Mesenchymal stem cell (in vitro differentiated cells and primary cell): Measurements from ENCODE around the gene GPR65.

Experiments
- DNase-seq: peaks from one replicate; pipeline ENCODE4 v3.0.0-alpha.2; 2013
- H2AFZ ChIP-seq: one replicate; pipeline ENCODE4 v1.6.1; 2013; ENCODE audit warnings: low read depth, mild to moderate bottlenecking, control low read depth, inconsistent platforms, low read length, moderate library complexity
- H2AK5ac ChIP-seq: 2 replicates; pipeline ENCODE4 v1.6.1; 2013; ENCODE audit warnings: low read length, moderate library complexity, mild to moderate bottlenecking, inconsistent platforms; ENCODE audit not compliant: severe bottlenecking
- H2BK120ac ChIP-seq: one replicate; pipeline ENCODE4 v1.6.1; 2013; ENCODE audit warnings: low read depth, mild to moderate bottlenecking, inconsistent platforms, low read length, moderate library complexity
- H2BK12ac ChIP-seq, 2 experiments: one replicate each; pipeline ENCODE4 v1.6.1; 2013; ENCODE audit warnings: inconsistent platforms in 2 of 2, low read length in 2 of 2, mild to moderate bottlenecking in 2 of 2, moderate library complexity in 2 of 2, control low read depth in 1 of 2
- H2BK15ac ChIP-seq: one replicate; pipeline ENCODE4 v1.6.1; 2013; ENCODE audit warnings: mild to moderate bottlenecking, low read depth, inconsistent platforms; ENCODE audit not compliant: poor library complexity, severe bottlenecking
- H2BK5ac ChIP-seq: 2 replicates; pipeline ENCODE4 v1.6.1; 2013; ENCODE audit warnings: low read depth, mild to moderate bottlenecking, low read length, control low read depth, inconsistent platforms; ENCODE audit not compliant: poor library complexity, severe bottlenecking
- H3K14ac ChIP-seq, 2 experiments: one replicate each; pipeline ENCODE4 v1.6.1; 2013; ENCODE audit warnings: inconsistent platforms in 2 of 2, low read length in 2 of 2, control low read depth in 1 of 2, mild to moderate bottlenecking in 1 of 2, moderate library complexity in 1 of 2
- H3K18ac ChIP-seq, 2 experiments: one replicate each; pipeline ENCODE4 v1.6.1; 2013; ENCODE audit warnings: inconsistent platforms in 2 of 2, low read length in 2 of 2, control low read depth in 1 of 2, low read depth in 1 of 2, mild to moderate bottlenecking in 1 of 2
- H3K23ac ChIP-seq, 2 experiments: one replicate each; pipeline ENCODE4 v1.6.1; 2013; ENCODE audit warnings: inconsistent platforms in 2 of 2, low read length in 2 of 2, mild to moderate bottlenecking in 2 of 2, moderate library complexity in 2 of 2, control low read depth in 1 of 2
- H3K27ac ChIP-seq: 2 replicates; pipeline ENCODE4 v1.5.1; 2013; ENCODE audit warnings: mild to moderate bottlenecking, moderate library complexity, low read length, control low read depth, inconsistent platforms; ENCODE audit not compliant: poor library complexity, severe bottlenecking
- H3K27me3 ChIP-seq, 2 experiments: 2 replicates each; pipeline versions ENCODE4 v1.6.1 to v1.7.0; 2013; ENCODE audit warnings: low read length in 2 of 2, mild to moderate bottlenecking in 2 of 2, moderate library complexity in 2 of 2, control low read depth in 1 of 2, inconsistent platforms in 1 of 2; ENCODE audit not compliant: control insufficient read depth in 1 of 2, insufficient read depth in 1 of 2
- H3K36me3 ChIP-seq, 2 experiments: 2 replicates each; pipeline versions ENCODE4 v1.6.1 to v1.7.0; 2013; ENCODE audit warnings: low read length in 2 of 2, control low read depth in 1 of 2, inconsistent platforms in 1 of 2, low read depth in 1 of 2, mild to moderate bottlenecking in 1 of 2; ENCODE audit not compliant: insufficient read depth in 2 of 2, control insufficient read depth in 1 of 2
- H3K4ac ChIP-seq, 2 experiments: one replicate each; pipeline ENCODE4 v1.6.1; 2013; ENCODE audit warnings: inconsistent platforms in 2 of 2, low read length in 2 of 2, mild to moderate bottlenecking in 2 of 2, moderate library complexity in 2 of 2, control low read depth in 1 of 2, low read depth in 1 of 2
- H3K4me1 ChIP-seq: 2 replicates; pipeline ENCODE4 v1.6.1; 2013; ENCODE audit warnings: low read depth, low read length, control low read depth; ENCODE audit not compliant: control insufficient read depth, insufficient read depth
- H3K4me2 ChIP-seq: 2 replicates; pipeline ENCODE4 v1.6.1; 2013; ENCODE audit warnings: low read length, mild to moderate bottlenecking, inconsistent platforms; ENCODE audit not compliant: poor library complexity, severe bottlenecking
- H3K4me3 ChIP-seq, 2 experiments: 2 replicates each; pipeline versions ENCODE4 v1.5.1 to v1.7.0; 2013; ENCODE audit warnings: low read length in 2 of 2, mild to moderate bottlenecking in 2 of 2, control low read depth in 1 of 2, low read depth in 1 of 2; ENCODE audit not compliant: insufficient read depth in 1 of 2
- H3K79me1 ChIP-seq: replicated peaks from 2 replicates; pipeline ENCODE4 v1.6.1; 2013; ENCODE audit warnings: mild to moderate bottlenecking, control low read depth, low read length, inconsistent platforms; ENCODE audit not compliant: poor library complexity, severe bottlenecking
- H3K9ac ChIP-seq: 2 replicates; pipeline ENCODE4 v1.7.0; 2013; ENCODE audit warnings: mild to moderate bottlenecking, low read length, moderate library complexity
- H3K9me3 ChIP-seq: 2 replicates; pipeline ENCODE4 v1.7.0; 2013; ENCODE audit warnings: mild to moderate bottlenecking, low read length; ENCODE audit not compliant: control insufficient read depth
- H4K8ac ChIP-seq: one replicate; pipeline ENCODE4 v1.6.1; 2013; ENCODE audit warnings: inconsistent platforms, mild to moderate bottlenecking, low read length, moderate library complexity
- H4K91ac ChIP-seq: one replicate; pipeline ENCODE4 v1.6.1; 2013; ENCODE audit warnings: mild to moderate bottlenecking, low read length, inconsistent platforms
- WGBS: methylation state at CpG from one replicate; pipeline ENCODE4 v1.1.7; 2013; ENCODE audit warnings: mixed read lengths; 5-methylcytosine and 5-hydroxymethylcytosine counted together

GPR65 gene

GRCh38 chr14:88045705-88046104 is 40.8 kb downstream of the GPR65 start:
- DNase-seq = no peak
- Histone ChIP-seq H3K18ac (no peak overlapping the region), H3K4me2 (no peak overlapping the region), H3K4me3 (no peak overlapping the region), H3K36me3 (no peaks in the 10 kb centered on the region), H2BK12ac (no peak overlapping the region), H4K91ac (no peak overlapping the region), H2BK120ac (no peak overlapping the region), H3K79me1 (no peaks in the 10 kb centered on the region), H3K4me1 (no peaks in the 10 kb centered on the region), H2AK5ac (no peak overlapping the region), H3K27me3 (no peaks in the 10 kb centered on the region), H3K4ac (no peak overlapping the region), H3K9me3 (no peaks in the 10 kb centered on the region), H3K9ac (no peak overlapping the region), H3K23ac (no peak overlapping the region), H2BK5ac (no peak overlapping the region), H2BK15ac (no peak overlapping the region), H4K8ac (no peak overlapping the region), H2AFZ (no peak overlapping the region), H3K27ac (no peak overlapping the region), H3K14ac (no peak overlapping the region)
- 84% methylated on average over 3 of the region's 3 CpGs for WGBS

- Histone ChIP-seq H2BK12ac (no peak overlapping the region), H4K91ac (no peak overlapping the region), H2AFZ (no peak overlapping the region), H3K14ac (no peak overlapping the region), H3K9me3 (no peaks in the 10 kb centered on the region), H3K4me2 (no peak overlapping the region), H3K27ac (no peak overlapping the region), H3K18ac (no peak overlapping the region), H2BK120ac (no peak overlapping the region), H3K4ac (no peak overlapping the region), H3K4me1 (no peaks in the 10 kb centered on the region), H3K9ac (no peak overlapping the region), H3K27me3 (no peaks in the 10 kb centered on the region), H3K36me3 (no peaks in the 10 kb centered on the region), H2BK15ac (no peak overlapping the region), H4K8ac (no peak overlapping the region), H3K4me3 (no peak overlapping the region), H2AK5ac (no peak overlapping the region), H2BK5ac (no peak overlapping the region), H3K23ac (no peak overlapping the region), H3K79me1 (no peaks in the 10 kb centered on the region)
- DNase-seq = no peak
- no CpG with 5 or more reads among the region's 1 CpG for WGBS
Measured at GRCh38 chr14:88048351-88048750, 43.4 kb downstream of the GPR65 start.

GRCh38 chr14:88049266-88049665 is 44.3 kb downstream of the GPR65 start:
- Histone ChIP-seq H2BK5ac (no peak overlapping the region), H3K4me1 (no peaks in the 10 kb centered on the region), H2BK15ac (no peak overlapping the region), H3K18ac (no peak overlapping the region), H3K14ac (no peak overlapping the region), H3K4me2 (no peak overlapping the region), H3K4ac (no peak overlapping the region), H2BK120ac (no peak overlapping the region), H4K91ac (no peak overlapping the region), H3K9me3 (no peaks in the 10 kb centered on the region), H3K23ac (no peak overlapping the region), H3K79me1 (no peaks in the 10 kb centered on the region), H3K4me3 (no peak overlapping the region), H2BK12ac (no peak overlapping the region), H2AK5ac (no peak overlapping the region), H2AFZ (no peak overlapping the region), H3K27me3 (no peaks in the 10 kb centered on the region), H3K27ac (no peak overlapping the region), H3K36me3 (no peaks in the 10 kb centered on the region), H4K8ac (no peak overlapping the region), H3K9ac (no peak overlapping the region)
- no CpG with 5 or more reads among the region's 1 CpG for WGBS
- DNase-seq = no peak

GRCh38 chr14:88049936-88050335 is 45.0 kb downstream of the GPR65 start:
- no peak for DNase-seq
- Histone ChIP-seq H3K14ac (no peak overlapping the region), H3K27ac (no peak overlapping the region), H4K91ac (no peak overlapping the region), H3K18ac (no peak overlapping the region), H3K4me3 (no peak overlapping the region), H3K4ac (no peak overlapping the region), H2AK5ac (no peak overlapping the region), H3K9ac (no peak overlapping the region), H2BK15ac (no peak overlapping the region), H3K36me3 (no peaks in the 10 kb centered on the region), H2BK12ac (no peak overlapping the region), H2AFZ (no peak overlapping the region), H3K9me3 (no peaks in the 10 kb centered on the region), H2BK120ac (no peak overlapping the region), H3K23ac (no peak overlapping the region), H3K4me2 (no peak overlapping the region), H3K79me1 (no peaks in the 10 kb centered on the region), H3K4me1 (no peaks in the 10 kb centered on the region), H2BK5ac (no peak overlapping the region), H3K27me3 (no peaks in the 10 kb centered on the region), H4K8ac (no peak overlapping the region)
- 67% methylated on average over 1 of the region's 2 CpGs for WGBS
